Neural progenitor cell (in vitro differentiated cells): ENCODE results near the gene MPND.

Source experiments
- CTCF ChIP-seq: fragments of 200-600 bp; sonication (generic); IDR thresholded peaks from 2 replicates; pipeline ENCODE4 v1.5.1; 2017; ENCODE audit warnings: antibody characterized with exemption, mild to moderate bottlenecking
- EZH2 ChIP-seq: fragments of 200-600 bp; sonication (generic); IDR thresholded peaks from 2 replicates; pipeline ENCODE4 v1.6.1; 2017; ENCODE audit warnings: antibody characterized with exemption, mild to moderate bottlenecking, moderate library complexity
- EZH2phosphoT487 ChIP-seq: fragments of 200-600 bp; sonication (generic); IDR thresholded peaks from 2 replicates; pipeline ENCODE4 v1.6.1; 2017; ENCODE audit warnings: antibody characterized with exemption

- TF ChIP-seq CTCF (no peak), EZH2 (no peak), EZH2phosphoT487 (no peak)
These were observed 58.4 kb downstream of the MPND start for GRCh38 chr19:4401769-4402170.
